SK-N-DZ (cell line): ENCODE measurements around the gene MTUS2.
A peak's percentile ranks its signal among the peaks of the same experiment; 100 is the strongest.

Experiments used
- DNase-seq: peaks from one replicate; pipeline ENCODE4 v3.0.0-alpha.2; 2015; ENCODE audit warnings: low spot score

Gene MTUS2

DNA sequence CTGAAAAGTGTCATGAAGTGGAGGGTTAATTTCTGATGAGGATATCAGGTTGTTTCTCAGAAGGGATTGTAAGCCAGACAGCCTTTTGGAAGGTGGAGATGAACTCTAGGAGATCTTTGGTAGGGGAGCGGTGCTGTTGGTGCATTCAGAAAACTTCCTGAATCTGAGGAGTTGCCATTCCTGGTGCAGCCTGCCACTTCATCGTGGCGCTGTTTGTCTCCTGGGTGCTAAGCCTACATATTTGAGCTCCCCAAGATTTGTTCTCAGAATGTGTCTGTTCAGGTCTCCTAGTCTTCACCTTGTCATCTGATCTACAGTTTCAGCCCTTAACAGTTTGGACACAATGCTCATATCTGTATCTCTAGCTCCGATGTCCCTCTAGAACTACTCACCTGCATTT lies 285.6 kb downstream of the MTUS2 start:
- DNase-seq = peak; percentile 2

GRCh38 chr13:29106651-29107050 lies 286.5 kb downstream of the MTUS2 start:
- DNase-seq = no peak

DNA sequence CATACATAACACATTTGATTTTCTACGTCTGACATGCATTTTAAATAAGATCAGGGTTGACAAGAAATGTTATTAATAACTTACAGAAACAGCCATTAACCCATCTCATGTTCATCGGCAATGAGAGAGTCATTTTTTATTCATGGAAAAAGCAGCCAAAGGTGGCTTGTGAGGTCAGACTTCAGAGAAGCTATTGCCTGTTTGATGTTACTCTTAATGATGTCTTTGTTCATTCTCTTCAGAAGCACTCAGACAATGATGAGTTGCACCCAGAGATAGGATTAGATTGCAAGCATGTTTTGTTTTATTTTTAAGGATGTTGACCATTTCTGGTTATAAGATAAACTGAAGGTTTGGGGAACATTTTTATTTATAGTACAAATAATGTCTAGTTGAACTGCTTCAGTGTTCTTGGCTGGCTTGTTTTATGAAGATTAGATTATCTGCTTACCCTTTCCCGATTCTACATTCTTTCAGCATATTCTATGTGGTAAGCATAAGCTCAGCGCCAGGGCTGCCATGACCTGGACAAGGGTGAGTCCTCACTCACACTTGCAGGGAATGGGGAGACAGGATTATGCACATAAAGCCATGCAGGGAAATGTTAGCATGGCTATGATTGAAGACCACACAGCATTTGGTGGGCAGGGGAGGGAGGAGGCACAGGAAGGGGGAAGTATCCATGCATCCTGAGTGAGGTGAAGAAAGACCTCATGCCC lies 288.1 kb downstream of the MTUS2 start:
- no peak for DNase-seq

- DNase-seq = no peak
Observed at GRCh38 chr13:29109987-29110386, 289.8 kb downstream of the MTUS2 start.

- DNase-seq = no peak
Observed at GRCh38 chr13:29111446-29111845, 291.3 kb downstream of the MTUS2 start.

- DNase-seq = no peak
Observed at GRCh38 chr13:29115842-29116241, 295.7 kb downstream of the MTUS2 start.

DNA sequence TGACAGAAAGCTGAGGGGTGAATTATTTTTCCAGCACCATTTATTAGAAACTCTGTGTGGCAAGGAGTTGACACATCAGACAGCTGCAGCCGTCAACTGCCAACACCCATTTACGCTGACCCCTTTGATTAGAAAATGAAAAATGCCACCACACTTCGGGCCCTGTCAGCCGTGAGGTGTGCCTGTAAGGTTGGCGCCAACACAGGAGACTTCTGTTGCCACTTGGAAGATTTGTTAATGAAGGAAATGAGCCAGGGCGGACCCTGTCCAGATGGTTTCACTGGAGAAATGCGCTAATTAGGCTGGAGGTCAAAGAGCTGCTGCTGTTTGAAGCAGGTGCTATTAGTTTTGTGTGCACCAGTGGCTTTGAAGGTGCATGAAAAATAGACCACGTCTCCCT lies 297.5 kb downstream of the MTUS2 start:
- no peak for DNase-seq

- no peak for DNase-seq
Observed at GRCh38 chr13:29118471-29118870, 298.3 kb downstream of the MTUS2 start.

- DNase-seq = no peak
Observed at GRCh38 chr13:29125191-29125933, 305.2 kb downstream of the MTUS2 start.

- no peak for DNase-seq
Observed at GRCh38 chr13:29125934-29126424, 305.8 kb downstream of the MTUS2 start.

GRCh38 chr13:29129616-29130015 lies 309.5 kb downstream of the MTUS2 start:
- no peak for DNase-seq

DNA sequence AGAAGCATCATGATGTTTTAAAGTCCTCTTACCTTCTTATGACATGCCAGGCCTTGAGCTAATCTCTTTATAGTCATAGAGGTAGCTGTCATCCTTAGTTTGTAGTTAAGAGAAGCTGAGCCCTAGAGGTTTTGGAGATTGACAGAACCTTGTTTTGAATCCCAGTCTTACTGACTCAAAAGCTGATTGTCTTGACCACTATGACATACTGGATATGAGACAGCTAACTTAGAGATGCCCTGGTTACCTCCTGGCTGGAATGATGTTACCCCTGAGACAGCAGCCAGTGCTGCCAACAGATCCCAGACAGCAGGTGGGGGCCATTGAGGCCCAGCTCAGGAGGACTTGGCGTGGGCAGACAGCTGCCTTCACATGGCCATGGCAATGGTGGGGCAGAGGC lies 311.0 kb downstream of the MTUS2 start:
- no peak for DNase-seq

DNA sequence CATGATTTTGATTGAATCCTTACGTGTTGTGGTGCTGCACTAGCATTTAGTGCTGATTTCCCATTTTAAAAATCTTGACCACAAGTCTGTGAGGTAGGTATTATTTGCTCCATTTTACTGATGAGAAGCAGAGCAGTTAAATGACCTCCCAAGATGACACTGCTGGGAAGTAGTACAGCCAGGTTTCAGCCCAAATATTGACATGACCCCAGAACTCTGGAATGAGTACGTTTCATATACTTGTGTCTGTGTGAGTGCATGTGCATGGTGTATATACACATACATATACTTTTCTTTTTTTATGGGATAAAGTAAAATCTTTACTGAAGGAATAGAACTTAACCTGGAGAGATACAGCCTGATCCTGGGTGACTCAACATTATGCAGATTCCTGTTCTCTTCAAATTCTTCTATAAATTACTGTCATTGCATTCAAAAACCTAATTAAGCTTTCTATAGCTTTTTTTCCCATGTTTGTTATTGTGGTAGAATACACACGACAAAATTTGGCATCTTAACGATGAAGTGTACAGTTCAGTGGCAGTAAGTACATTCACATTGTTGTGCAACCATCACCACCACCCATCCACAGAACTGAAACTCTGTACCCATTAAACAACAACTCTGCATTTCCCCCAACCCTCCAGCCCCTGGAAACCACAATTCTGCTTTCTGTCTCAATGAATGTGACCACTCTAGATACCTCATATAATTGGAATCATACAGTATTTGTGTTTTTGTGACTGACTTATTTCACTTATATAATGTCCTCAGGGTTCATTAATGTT lies 311.9 kb downstream of the MTUS2 start:
- DNase-seq = no peak

DNA sequence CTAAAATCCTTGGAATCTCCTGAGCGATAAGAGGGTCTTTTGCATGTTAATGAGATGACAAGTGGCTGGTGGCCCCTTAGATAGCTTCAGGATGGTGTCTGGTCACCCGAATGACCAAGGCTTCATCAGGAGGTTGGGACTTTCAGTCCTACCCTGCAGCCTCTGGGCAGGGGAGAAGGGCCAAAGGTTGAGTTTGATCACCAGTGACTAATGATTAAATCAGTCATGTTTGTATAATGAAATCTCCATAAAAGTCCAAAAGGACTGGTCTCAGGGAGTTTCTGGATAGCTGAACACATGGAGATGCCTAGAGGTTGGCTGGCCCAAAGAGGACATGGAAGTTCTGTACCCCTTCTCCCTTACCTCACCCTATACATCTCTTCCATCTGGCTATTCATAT lies 316.2 kb downstream of the MTUS2 start:
- no peak for DNase-seq

- DNase-seq = no peak
Observed at GRCh38 chr13:29137016-29137415, 316.9 kb downstream of the MTUS2 start.

DNA sequence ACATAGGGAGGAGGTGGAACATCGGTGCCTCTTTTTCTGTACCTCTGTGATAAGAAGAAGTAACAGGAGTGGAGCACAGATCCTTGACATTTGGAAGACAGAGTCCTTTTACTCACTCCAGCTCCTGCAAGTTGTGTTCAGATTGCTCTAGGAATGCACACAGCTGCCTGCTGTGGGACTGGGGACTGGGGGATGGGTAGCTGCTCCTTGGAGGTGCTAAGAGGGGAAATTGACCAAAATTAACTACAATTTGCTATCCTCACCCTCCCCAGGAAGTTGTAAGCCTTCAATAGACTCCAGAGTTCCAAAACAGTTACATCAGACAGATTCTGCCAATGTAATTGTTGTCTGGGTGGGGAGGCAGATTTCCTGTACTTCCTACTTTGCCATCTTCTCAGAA lies 317.9 kb downstream of the MTUS2 start:
- no peak for DNase-seq

DNA sequence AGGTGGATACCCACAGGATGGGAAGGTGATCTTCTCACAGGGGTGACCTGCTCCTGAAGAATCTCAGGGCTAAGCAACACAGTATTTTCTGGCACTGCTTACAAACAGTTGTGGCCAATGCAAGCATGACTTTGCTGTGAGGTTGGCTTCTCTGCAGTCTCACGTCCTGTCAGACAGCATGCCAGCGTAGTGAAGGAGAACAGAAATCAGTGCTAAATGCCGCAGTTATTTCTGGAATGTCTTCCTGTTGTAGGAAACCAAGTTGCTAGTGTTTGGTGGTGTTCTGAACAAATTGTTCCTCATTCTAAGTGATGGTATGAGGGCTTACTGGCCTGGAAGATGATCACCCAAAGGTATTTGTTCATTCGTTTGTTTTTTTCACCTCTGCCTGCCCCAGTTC lies 320.1 kb downstream of the MTUS2 start:
- no peak for DNase-seq

- DNase-seq = no peak
Observed at GRCh38 chr13:29143847-29144246, 323.7 kb downstream of the MTUS2 start.

DNA sequence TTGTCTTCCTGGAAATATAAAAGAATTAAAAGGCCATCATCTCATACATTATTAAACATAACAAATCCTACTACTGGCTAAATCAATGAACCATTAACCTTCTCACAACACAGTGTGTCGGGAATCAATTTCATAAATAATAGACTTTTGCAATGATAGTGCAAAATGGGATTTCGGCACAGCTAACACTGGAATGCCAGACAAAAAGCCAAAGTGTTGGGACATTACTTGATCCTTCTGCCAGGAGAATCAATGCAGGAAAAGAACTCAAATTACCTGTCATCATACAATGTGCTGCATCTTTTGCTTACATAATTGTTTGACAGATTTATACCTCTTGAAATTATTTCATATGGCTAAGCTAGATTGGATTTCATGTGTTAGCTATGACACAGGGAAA lies 334.3 kb downstream of the MTUS2 start:
- no peak for DNase-seq

DNA sequence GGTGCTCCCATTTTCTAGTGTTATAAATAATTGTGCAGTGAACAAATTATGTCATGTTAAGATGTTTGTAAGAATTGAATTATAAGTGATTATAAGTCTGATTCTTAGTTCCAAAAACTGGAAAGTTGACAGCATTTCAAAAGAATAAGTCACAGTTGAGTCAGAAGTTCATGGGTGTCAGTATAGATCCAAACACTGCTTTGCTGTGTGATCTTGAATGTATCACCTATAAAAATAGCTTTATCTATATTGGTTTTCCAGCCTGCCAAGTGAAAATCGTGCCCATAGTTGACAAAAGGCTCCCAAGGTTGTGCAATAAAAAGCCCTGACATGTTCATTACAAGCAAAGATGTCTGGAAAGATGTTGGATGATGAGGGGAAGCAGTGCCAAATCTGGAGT lies 336.0 kb downstream of the MTUS2 start:
- no peak for DNase-seq

DNA sequence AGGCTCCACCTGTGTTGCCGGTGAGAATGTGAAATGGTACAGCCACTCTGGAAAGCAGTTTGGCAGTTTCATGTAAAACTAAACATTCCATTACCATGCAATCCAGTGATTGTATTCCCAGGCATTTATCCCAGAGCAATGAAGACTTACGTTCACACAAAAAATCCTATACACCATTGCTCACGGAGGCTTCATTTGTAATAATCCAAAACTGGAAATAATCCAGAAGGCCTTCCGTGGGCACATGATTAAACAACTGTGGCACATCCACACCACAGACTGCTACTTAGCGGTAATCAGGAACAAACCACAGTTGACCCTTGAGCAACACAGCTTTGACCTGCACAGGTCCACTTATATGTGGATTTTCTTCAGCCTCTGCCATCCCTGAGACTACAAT lies 339.7 kb downstream of the MTUS2 start:
- no peak for DNase-seq

GRCh38 chr13:29160862-29161261 lies 340.7 kb downstream of the MTUS2 start:
- no peak for DNase-seq
